Activated T-cell treated with anti-CD3 and anti-CD28 coated beads, Interleukin-2, amount 50 U/mL, for 1 hour (primary cell): ENCODE results near the gene KCNK18.

Experiments
- DNase-seq: peaks from one replicate; pipeline ENCODE4 v3.0.0-alpha.2; 2020

The KCNK18 gene

GRCh38 chr10:117254774-117255735, 57.8 kb downstream of the KCNK18 start:
- no peak for DNase-seq

- DNase-seq: no peak
These were observed 58.7 kb downstream of the KCNK18 start for GRCh38 chr10:117255835-117256460.

GRCh38 chr10:117256910-117257309, 59.6 kb downstream of the KCNK18 start:
- DNase-seq: no peak

GRCh38 chr10:117257721-117258120, 60.4 kb downstream of the KCNK18 start:
- no peak for DNase-seq

- no peak for DNase-seq
These were observed 62.0 kb downstream of the KCNK18 start for GRCh38 chr10:117259279-117259678.
